GM12873 (cell line): ENCODE measurements around the gene S100Z.

ENCODE experiments used
- CTCF ChIP-seq: IDR thresholded peaks from 2 replicates; pipeline ENCODE4 v1.5.1; 2012; ENCODE audit warnings: low read depth, mild to moderate bottlenecking, moderate library complexity, low read length, control low read depth; ENCODE audit not compliant: insufficient read depth; ENCODE audit errors: missing control alignments

S100Z gene

GRCh38 chr5:76818844-76819831 lies 30.7 kb upstream of the S100Z start, which contains the start of gene F2RL1:
F2RL1 (plus strand) TSS chr5:76819030; CDS start chr5:76819183, 153 bp downstream.
- TF ChIP-seq CTCF, result no peak

GRCh38 chr5:76819851-76820525 lies 29.8 kb upstream of the S100Z start:
- TF ChIP-seq CTCF, result no peak

- no peak for TF ChIP-seq CTCF
Measured at GRCh38 chr5:76820526-76820890, 29.3 kb upstream of the S100Z start.

- no peak for TF ChIP-seq CTCF
Measured at GRCh38 chr5:76821136-76821535, 28.7 kb upstream of the S100Z start.

- TF ChIP-seq CTCF, result no peak
Measured at GRCh38 chr5:76831110-76831452, 18.7 kb upstream of the S100Z start.

GRCh38 chr5:76836181-76836580 lies 13.6 kb upstream of the S100Z start:
- no peak for TF ChIP-seq CTCF

GRCh38 chr5:76836585-76836984 lies 13.2 kb upstream of the S100Z start:
- no peak for TF ChIP-seq CTCF
